HG02840 (cell line): ENCODE data around the gene NOD2.

Source experiments
- ATAC-seq: cut with Tn5 transposase; IDR thresholded peaks from one replicate; pipeline ENCODE4 v1.9.1; 2021; ENCODE audit warnings: mild to moderate bottlenecking, moderate library complexity, moderate number of reproducible peaks; ENCODE audit not compliant: unreplicated experiment, low FRiP score

Gene NOD2

DNA sequence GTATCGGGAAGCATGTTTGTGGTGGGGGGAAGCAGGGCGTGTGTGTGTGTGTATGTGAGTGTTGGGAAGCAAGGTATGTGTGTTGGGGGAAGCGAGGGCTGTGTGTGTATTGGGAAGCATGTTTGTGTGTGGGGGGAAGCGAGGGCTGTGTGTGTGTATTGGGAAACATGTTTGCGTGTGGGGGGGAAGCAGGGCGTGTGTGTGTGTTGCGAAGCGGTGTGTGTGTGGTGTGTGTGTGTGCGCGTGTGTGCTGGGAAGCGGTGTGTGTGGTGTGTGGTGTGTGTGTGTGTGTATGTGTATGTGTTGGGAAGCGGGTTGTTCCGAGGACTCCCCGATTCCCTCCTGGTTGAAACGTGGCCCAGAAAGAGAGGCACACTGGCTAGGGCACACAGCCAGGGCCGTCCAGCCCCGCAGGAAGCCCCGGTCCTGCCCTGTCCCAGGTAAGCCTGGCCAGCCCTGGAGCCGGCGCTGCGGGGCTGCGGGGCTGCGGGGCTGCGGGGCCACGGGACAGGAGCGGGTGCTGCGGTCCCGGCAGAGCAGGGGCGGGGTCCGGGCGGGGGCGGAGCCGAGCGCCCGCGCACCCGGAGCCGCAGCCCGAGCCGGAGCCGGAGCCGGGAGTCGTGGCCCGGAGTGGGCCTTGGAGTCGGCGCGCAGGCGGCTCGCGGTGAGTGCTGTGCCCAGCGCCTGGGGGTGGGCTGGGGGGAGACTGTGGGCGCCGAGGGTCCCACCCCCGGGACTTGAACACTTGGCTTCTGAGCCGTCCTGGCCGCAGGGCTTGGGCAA, at the start of gene NOD2:
Gene NOD2 (plus strand): TSS at position 608 of the 783 bp plus-strand sequence. CDS start 5,890 bp downstream, outside the sequence.
- ATAC-seq = no peak

DNA sequence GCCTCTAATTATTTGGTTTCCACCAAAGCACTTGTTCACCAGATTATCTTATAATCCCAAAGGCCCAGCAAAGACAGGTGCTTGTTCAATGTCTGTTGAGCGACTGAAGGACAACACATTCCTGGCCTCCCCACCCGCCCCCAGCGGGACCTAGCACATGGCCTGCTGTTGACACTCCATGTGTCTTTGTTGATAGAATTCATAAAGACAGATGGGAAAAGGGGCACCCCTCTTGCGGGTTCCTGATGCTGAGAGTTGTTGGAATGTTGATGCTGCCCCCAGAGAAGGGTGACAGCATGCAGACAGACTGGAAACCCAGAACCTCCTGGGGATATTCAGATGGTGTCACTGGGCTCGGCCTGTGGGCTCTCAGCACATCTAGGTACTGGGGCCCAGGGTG, 49.2 kb upstream of the NOD2 start:
- ATAC-seq = no peak

DNA sequence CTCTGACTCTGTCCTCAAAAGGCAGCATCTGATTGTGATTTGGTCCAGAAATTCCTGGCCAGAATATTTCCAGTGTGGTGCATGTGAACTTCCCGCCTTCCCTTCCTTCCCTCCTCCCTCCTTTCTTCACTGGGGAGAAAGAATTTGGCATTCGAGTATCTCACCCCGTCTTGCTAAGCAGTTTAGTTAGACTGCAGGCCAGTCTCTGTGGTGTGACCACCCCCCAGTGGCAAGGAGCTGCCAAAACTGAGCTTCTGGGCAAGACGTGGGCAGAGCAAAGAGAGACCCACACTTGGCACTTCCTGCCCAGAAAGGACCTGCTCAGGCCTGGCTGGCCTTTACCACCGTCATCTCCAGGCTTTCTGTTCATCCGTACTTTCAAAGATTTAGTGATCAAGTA, 48.7 kb upstream of the NOD2 start:
- ATAC-seq = no peak

DNA sequence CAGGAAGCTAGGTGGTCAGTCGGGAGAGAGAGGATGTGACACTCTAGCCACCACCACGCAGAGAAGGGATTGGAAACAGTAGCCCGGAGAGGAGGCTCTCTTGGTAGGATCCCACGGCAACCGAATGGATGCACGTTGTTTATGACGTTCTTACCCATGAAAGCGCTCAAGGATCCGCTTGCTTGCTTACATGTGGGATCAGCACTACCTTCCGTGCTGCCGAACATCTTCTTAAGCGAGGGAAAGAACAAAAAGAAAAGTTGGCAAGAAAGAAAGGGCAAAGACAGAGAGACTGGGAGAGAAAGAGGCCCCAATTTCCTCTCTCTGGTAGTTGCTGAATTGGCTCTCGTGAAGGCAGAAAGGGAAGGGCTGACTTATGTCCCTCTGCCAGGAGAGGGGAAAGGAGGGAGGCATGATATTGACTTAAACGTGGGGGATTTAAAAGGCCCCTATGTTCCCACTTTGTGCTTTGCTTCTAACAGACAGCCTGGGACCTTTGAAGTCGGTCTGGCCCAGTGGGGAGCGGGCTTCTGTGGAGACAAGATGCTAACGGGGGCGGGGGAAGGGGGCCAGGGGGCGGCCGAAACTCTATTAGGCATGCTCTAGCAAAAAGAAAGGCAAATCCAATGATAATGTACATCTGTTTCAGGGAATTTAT, 47.7 kb upstream of the NOD2 start:
- no peak for ATAC-seq

DNA sequence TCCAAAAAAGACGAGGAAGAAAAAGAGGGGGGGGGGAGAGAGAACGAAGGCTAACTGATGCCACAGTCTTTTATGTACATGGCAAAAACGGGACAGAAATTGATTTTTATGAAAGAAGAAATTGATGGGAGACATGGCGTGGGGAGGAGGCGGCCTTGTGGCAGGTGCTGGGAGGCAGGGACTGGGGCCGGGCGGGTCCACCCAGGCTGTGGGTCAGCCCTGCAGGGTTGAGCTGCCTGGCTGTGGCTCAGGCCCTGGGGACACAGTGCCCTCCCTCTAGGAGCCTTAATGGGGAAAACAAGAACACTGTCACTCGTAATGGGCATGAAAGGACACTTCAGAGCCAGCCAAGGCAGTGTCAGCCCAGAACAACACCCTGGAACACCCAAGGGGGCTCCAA, 47.1 kb upstream of the NOD2 start:
- ATAC-seq = no peak

DNA sequence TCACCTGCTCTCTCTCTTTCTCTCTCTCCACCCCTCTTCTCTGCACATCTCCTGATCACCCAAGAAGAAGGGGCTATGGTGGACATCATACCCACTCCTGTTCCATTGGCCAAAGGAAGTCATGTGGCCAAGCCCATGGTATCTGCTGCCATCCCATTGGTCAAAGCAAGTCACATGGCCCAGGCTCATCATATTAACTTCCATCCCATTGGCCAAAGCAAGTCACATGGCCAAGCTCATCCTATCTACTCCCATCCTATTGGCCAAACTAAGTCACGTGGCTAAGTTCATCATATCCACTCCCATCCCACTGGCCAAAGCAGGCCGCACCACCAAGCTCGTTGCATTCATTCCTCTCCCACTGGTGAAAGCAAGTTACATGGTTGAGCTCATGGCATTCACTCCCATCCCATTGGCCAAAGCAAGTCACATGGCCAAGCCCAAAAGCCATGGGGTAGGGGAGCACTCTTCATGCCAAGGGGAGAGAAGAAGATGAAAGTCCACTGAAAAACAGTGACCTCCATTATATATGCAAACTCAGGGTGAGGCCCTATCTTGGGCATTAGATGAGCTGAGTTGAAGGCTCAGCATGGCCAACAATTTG, 41.5 kb upstream of the NOD2 start:
- ATAC-seq = no peak

DNA sequence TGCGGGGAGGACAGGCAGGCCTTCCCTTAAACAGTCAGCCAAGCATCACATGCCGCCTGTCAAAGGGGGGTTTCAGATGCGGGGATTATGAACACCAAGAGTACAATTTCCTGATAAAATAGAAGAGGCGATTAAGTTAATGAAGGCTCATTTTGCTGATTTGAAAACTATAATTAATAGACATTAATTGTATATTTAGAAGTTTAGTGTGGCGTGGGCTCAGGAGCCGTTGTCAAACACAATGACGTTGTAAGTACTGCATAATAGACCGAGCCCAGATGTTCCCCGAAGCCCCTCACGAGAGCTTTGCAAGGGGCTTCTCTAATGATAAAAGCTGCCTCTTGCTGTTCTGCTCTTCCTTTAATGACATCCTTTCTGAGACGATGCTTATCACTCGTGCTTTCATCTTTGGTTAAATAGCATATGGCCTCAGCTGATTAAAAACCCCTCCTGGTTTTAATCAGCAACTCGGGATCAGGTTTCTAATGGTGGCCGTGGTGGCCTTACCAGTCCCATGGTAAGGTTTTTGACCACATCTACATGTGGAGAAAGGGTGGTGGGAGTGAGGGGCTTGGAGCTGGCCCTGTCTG, 40.5 kb upstream of the NOD2 start:
- no peak for ATAC-seq

DNA sequence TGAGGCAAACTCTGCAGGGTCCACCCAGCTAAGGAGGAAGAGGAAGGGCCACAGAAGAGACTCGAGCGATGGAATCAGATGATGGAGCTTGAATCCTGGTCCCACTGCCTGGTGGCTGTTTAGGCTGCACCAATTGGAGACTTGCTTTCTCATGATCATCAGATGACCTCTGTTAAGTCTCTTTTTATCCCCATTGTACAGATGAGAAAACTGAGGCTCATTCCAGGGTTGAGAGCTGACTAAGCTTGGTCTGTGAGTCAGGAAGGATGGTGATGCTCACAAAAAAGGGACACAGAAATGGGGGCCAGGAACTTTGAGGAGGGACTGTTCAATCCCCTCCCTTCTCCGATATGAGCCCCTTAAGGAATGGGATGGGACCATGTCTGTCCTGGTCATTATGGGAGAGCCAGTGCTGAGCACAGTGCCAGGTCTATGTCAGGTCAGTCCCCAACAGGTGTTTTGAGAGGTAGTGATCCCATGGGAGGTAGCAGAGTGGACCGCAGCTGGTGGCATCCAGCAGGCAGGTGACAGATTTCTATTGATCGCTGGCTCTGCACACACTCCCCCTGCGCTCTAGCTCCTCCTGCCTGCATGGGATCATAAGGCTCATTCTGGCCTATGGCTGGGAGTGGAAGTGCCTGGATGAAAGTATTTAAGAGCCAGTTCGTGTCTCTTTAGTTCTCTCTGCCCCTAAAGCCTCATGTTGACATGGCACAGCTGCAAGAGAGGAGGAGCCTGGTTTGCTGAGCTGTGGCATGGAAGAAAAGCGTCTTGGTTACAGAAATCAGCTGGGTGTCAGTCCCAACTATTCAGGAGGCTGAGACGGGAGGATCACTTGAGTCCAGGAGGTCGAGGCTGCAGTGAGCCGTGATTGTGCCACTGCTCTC, 39.5 kb upstream of the NOD2 start:
- ATAC-seq = no peak

DNA sequence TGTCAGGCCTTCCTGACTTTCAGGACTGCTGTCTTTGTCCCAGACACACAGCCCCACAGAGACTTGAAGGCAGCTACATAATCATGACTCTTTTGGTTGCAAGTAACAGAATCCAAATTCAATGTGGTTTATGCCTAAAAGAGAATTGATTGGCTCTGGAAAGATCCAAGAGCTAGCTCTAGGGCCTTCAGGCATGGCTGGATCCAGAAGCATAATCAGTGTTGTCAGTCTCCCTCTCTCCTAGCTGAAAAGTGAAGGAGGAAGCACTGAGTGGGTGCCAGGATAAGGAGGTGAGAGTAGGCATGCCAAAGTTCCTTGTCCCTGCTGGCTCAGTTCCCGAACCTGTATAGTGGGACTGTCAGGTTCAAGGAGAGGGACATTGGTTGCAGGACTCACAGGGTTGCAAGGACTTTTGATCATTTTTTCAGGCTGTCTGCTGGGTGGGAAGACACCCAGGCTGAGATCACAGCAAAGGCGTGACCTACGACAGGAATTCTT, 37.8 kb upstream of the NOD2 start:
- ATAC-seq = no peak

DNA sequence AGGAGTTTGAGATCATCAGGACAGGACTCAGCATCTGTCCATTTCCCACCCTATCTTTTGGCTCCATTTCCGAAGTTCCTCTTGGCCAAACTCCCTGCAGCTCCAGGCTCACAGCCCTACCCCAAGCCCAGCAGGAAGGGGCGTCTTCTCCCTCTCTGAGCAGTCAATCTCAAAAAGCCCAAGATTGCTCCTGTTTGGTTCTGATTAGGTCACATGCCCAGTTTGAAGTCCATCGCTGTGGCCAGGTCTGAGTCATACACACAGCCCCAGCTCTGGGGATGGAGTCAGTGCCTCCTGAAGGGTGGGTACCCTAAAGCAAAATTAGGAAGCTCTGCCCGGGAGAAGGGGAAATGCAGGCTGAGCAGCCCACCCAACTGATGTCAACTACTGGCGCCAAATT, 36.2 kb upstream of the NOD2 start:
- no peak for ATAC-seq

DNA sequence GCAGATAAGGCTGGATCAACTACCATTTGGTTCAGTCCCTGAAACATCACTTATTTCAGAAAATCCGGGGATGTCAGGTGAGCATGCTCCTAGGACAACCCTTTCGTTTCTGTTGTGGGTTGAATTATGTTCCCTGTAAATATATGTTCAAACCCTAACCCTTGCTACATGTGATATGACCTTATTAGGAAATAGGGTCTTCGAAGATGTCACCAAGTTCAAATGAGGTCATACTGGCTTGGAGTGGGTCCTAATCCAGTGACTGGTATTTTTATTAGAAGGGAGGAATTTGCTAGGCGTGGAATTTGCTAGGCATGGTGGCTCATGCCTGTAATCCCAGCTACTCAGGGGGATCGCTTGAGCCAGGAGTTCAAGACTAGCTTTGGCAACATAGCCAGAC, 33.6 kb upstream of the NOD2 start:
- no peak for ATAC-seq

DNA sequence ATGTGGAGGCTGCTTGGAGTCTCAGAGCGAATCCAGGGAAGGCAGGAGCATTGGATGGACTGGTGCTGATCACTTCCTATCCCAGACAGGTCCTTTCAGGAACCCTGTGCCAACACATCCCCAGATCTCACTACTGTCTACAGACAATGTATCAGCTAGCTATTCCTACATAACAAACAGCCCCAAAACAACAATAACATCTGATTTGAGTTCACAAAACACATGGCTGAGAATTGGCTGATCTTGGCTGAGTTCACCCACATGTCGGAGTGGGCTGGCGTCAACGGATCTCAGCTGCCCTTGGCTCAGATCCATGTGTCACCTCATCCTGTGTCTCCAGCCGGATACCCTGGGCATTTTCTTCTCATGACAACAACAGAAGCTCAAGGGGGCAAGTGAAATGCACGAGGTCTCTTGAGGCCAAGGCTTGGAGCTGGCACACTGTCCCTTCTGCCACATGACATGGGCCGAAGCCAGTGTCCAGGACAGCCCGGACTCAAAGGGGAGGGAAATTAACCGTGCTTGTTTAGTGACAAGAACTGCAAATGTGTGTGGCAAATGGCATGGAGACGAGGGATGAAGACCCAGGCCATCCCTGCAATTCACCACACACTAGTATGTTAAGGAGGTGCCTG, 31.0 kb upstream of the NOD2 start:
- ATAC-seq = no peak

DNA sequence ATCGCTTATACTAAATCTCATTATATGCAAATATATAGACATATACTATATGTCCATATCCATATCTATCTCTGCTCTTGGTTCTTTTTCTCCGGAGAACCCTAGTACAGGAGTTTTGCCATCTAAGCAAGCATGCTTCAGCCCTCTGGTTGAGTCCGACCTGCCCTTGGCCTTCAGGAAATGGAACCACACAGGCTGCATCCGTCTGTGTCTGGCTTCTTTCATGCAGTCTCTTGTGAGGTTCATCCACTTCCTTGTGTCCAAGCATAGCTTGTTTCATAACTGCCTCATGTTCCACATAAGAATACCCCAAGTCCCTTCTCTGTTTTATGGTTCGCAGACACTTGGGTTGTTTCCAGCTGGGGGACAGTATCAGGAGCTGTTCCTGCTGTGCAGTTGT, 29.1 kb upstream of the NOD2 start:
- ATAC-seq = no peak

DNA sequence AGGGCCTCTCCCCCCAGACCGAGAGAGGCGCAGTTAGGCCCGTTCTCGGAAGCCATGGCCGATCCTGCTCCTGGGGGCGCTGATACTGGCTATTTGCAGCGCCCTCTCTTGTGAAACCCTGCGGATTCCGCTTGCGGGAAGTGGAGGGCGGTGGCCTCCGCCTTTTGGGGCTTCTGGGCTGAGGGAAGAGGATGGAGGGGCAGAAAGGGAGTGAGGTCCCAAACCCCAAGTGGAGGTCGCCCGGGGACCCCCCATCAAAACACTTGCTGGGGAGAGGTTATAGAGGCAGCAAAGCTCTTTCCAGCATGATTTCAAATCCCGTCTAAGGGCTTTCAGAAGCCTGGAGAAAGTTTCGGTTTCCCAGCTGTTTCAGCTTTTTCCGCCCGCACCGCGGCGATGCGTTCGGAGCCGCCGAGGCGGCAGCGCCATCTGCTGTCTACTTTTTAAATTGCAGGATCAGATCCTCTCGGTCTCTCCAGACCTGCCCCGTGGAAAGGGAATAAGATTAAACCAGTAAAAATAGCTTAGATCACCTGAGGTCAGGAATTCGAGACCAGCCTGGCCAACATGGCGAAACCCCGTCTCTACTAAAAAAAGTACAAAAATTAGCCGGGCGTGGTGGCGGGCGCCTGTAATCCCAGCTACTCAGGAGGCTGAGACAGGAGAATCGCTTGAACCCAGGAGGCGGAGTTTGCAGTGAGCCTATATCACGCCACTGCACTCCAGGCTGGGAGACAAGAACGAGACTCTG, 28.1 kb upstream of the NOD2 start:
- no peak for ATAC-seq

DNA sequence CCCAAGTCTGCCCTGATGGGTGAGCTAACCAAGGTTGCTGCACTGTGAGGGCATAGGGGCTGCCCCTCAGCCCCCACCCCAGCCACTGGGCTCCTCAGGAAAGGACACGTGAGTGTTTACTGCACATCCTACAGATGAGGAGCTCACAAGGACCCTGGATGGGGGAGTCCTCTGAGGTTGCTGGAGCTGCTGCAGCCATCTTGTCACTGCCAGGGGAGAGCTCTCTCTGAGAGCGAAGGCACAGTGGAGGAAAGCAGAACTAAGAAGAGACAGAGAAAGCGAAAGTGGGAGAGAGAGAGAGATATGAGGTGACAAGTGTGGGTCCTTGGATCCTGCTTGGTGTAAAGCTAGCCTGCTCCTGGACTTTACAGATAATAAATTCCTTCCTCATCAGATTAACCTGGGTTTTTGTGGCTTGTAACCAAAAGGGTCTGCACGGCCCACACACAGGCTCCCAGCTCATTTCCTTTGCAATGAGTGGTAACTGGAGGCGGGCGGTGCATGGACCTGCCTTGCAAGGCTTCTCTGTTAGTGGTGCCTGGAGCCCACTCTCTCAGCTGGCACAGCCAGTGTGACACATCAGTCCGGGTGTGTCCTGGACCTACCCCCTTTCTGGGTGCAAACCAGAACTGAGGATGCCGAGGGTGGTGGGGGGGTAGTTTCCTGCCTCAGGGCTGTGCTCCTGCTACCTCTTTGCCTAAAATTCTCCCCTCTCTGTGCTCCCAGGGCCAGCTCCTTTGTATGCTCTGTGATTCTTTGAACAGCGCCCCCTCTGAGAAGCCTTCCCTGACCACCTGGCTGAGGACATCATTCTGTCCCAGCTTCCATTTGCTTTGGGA, 26.5 kb upstream of the NOD2 start:
- ATAC-seq = peak; percentile 78

DNA sequence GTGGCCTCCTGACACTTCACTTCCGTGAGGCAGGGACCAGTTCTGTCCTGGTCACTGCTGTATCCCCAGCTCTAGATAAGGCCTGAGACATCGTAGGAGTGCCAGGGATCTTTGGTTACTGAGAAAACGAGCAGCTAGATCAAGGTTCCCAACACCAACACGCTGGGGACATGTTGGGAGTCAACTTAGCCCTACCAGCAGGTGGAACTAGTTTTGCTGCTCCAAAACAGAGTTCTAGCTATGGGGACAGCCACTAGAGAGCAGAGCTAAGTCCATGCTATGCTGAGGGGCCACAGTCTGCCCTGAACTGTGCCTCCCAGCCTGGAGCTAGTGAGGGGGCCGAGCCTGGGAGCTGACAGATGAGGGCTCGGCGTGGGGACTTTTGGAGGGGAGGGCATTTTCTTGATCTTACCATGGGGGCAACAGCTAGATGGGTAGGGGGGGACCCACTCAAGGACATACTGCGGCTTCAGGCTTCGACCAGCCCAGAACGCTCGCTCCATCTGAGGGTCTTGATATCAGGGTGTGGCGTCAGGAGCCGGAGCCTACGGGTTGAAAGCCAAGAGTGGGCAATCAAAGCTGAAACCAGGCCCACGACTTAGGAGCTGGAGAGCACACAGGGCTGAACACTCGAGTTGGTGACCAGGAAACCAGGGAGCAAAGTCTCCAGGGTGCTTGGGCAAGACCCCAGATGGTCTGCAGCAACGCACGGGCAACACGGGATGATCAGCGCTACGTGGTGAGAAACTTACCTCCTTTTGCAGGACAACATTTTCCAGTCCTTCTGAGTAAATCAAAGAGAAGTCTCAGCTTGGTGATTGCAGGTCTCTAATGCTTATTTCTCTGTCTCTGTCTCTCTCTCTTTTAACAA, 25.7 kb upstream of the NOD2 start:
- no peak for ATAC-seq

DNA sequence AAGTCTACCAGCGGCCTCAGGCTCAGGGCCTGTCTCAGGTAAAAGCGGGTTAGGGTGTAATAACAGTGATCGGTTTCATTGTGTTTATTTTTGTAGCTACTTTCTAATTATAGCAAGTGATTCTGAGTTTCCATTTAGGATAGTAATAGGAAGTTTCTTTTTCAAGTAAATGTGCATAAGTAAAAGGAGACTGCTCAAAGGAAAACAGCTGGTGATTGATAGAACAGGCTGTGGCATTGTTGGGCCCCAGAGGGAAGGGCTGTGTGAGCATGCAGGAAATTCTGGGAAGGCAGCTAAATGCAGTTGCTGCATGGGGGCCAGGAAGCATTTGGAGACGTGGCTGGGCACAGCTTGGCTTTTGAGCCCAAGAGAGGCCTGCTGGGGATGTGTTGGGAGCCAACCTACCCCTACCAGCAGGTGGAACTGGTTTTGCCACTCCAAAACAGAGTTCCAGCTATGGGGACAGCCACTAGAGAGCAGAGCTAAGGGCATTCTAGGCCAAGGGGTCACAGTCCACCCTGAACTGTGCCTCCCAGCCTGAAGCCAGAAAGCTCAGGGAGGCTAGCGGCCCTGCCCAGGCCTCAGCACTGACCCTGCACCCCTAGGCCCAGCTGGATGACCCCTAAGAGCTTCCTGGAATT, 24.9 kb upstream of the NOD2 start:
- ATAC-seq = no peak
